ENCODE results near the gene ANAPC7. TPM values are rescaled to one million over a fixed set of nuclear protein-coding genes. Genes with fewer than 3 reads are reported as not detected.
"Not testable (repeated sequence)": the region's sequence is repeated elsewhere in the genome, so short reads cannot be mapped to it uniquely, and the experiment has no call there.

The ANAPC7 gene
- total and polyA plus RNA-seq, 12 donors, result 27.4 to 114 (median 43.9) TPM

DNA sequence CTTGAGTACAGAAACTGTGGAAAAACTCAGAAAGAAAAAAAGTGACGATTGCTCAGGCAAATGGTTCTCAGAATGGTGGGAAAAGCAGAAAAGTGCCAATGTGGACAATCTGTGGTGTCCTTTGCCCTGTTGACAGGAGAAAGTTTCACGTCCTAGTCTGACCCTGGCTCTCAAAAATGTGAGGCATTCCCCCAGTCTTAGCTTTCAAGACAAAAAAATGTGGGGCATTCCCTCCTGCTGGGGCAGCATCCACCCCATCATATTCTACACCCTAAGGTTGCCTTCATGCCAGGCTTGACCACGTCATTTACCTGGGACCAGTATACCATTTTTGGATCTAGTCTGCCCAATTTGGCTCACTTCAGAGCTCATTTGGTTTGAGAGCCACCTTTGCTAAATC, 20.7 kb upstream of the ANAPC7 start:
- no peak for DNase-seq
- Histone ChIP-seq H3K27me3 (no peaks in the 10 kb centered on the region), H3K4me1 (replicated peaks in 1 of 2) (no peaks in the 10 kb centered on the region), H3K27ac (no peak overlapping the region), H3K9me3 (replicated peaks in 1 of 3) (no peaks in the 10 kb centered on the region), H3K4me3 (no peak overlapping the region), H3K36me3 (replicated peaks in 1 of 2) (no peaks in the 10 kb centered on the region)
- no peak for TF ChIP-seq CTCF (IDR thresholded peaks at IDR 0.05)
- TF ChIP-seq POLR2A (IDR thresholded peaks at IDR 0.05), result no peak
- 69 to 77% (median 74%) methylated on average over 3 of the region's 3 CpGs for WGBS, 4 donors
- intact Hi-C loops (cut with DNase I), result no loop called here

GRCh38 chr12:110421701-110422100, 18.2 kb upstream of the ANAPC7 start:
- TF ChIP-seq POLR2A (IDR thresholded peaks at IDR 0.05), result no peak
- no peak for TF ChIP-seq CTCF (IDR thresholded peaks at IDR 0.05)
- Histone ChIP-seq H3K9me3 (replicated peaks in 1 of 3) (no peaks in the 10 kb centered on the region), H3K4me3 (no peak overlapping the region), H3K27me3 (no peaks in the 10 kb centered on the region), H3K36me3 (replicated peaks in 1 of 2) (no peaks in the 10 kb centered on the region), H3K27ac (no peak overlapping the region), H3K4me1 (replicated peaks in 1 of 2) (no peaks in the 10 kb centered on the region)
- WGBS, 4 donors, result 75 to 91% (median 80%) methylated on average over 4 of the region's 4 CpGs
- intact Hi-C loops (cut with DNase I), result no loop called here
- no peak for DNase-seq

- no peak overlapping the region for H3K27ac ChIP-seq
- H3K27me3 ChIP-seq, result no peaks in the 10 kb centered on the region
- no peak overlapping the region for H3K4me3 ChIP-seq
- intact Hi-C loops (cut with DNase I), result no loop called here
- H3K9me3 ChIP-seq (replicated peaks in 1 of 3), result no peaks in the 10 kb centered on the region
- no peaks in the 10 kb centered on the region for H3K36me3 ChIP-seq (replicated peaks in 1 of 2)
- DNase-seq, result no peak
- WGBS, 4 donors, result 52 to 70% (median 61%) methylated on average over 3 of the region's 3 CpGs
- TF ChIP-seq CTCF (IDR thresholded peaks at IDR 0.05) (no peak), POLR2A (IDR thresholded peaks at IDR 0.05) (no peak)
- H3K4me1 ChIP-seq (replicated peaks in 1 of 2), result no peaks in the 10 kb centered on the region
Observed at GRCh38 chr12:110421159-110421661, 17.7 kb upstream of the ANAPC7 start.

DNA sequence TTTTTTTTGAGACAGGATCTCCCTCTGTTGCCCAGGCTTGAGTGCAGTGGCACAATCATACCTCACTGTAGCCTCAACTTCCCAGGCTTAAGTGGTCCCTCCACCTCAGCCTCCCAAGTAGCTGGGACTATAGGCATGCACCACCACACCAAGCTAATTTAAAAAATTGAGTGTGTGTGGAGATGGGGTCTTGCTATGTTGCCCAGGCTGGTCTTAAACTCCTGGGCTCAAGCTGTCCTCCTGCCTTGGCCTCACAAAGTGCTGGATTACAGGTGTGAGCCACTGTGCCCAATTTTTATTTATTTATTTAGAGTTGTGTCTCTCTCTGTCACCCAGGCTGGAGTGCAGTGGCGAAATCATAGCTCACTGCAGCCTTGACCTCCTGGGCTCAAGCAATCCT, 17.1 kb upstream of the ANAPC7 start:
- H3K27ac ChIP-seq; H3K9me3 ChIP-seq (replicated peaks in 1 of 3); H3K4me1 ChIP-seq (replicated peaks in 1 of 2); H3K36me3 ChIP-seq (replicated peaks in 1 of 2); DNase-seq; H3K27me3 ChIP-seq; intact Hi-C loops (cut with DNase I); H3K4me3 ChIP-seq: not testable (repeated sequence)
- 67 to 100% (median 75%) methylated on average over 1 of the region's 1 CpG for WGBS, 4 donors

DNA sequence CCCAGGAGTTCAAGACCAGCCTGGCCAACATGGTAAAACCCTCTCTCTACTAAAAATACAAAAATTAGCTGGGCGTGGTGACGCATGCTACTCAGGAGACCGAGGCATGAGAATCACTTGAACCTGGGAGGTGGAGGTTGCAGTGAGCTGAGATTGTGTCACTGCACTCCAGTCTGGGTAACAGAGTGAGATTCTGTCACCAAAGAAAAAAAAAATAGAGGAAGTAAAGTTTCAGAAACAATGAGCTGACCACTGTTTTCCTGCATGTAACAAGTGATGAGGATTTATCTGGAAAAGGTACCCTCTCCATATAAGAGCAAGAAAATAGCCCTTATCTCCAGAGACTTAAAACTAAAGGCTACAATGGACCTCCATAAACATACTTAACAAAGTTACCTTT, 13.6 kb upstream of the ANAPC7 start:
- 75 to 86% (median 78%) methylated on average over 3 of the region's 3 CpGs for WGBS, 4 donors
- intact Hi-C loops (cut with DNase I); H3K36me3 ChIP-seq (replicated peaks in 1 of 2); H3K4me1 ChIP-seq (replicated peaks in 1 of 2); DNase-seq; H3K27me3 ChIP-seq; H3K9me3 ChIP-seq (replicated peaks in 1 of 3); H3K27ac ChIP-seq; H3K4me3 ChIP-seq: not testable (repeated sequence)

GRCh38 chr12:110410086-110410485, 6.6 kb upstream of the ANAPC7 start:
- intact Hi-C loops (cut with DNase I); H3K36me3 ChIP-seq (replicated peaks in 1 of 2); DNase-seq; H3K27me3 ChIP-seq; H3K9me3 ChIP-seq (replicated peaks in 1 of 3); H3K27ac ChIP-seq; H3K4me1 ChIP-seq (replicated peaks in 1 of 2); H3K4me3 ChIP-seq: not testable (repeated sequence)
- 86 to 94% (median 89%) methylated on average over 6 of the region's 6 CpGs for WGBS, 4 donors

- H3K36me3 ChIP-seq (replicated peaks in 1 of 2); intact Hi-C loops (cut with DNase I); DNase-seq; H3K4me3 ChIP-seq; H3K27me3 ChIP-seq; H3K27ac ChIP-seq; H3K9me3 ChIP-seq (replicated peaks in 1 of 3): not testable (repeated sequence)
- H3K4me1 ChIP-seq (replicated peaks in 1 of 2), result peaks cover 7 to 11% of the 10 kb centered on the region in 2 donors
- 83 to 90% (median 87%) methylated on average over 15 to 16 of the region's 16 CpGs for WGBS, 4 donors
Observed at GRCh38 chr12:110405126-110405662, 1.7 kb upstream of the ANAPC7 start.
